HepG2 (cell line): ENCODE data around the gene ARL8A. TPM values are rescaled to one million over a fixed set of nuclear protein-coding genes. Genes with fewer than 3 reads are reported as not detected.

Experiments used
- ARID4A ChIP-seq: sonication (generic); formaldehyde crosslinking; IDR thresholded peaks from 2 replicates; pipeline ENCODE4 v1.5.0; 2020; ENCODE audit warnings: mild to moderate bottlenecking, missing genetic modification reagents, borderline replicate concordance
- DMAP1 ChIP-seq: IDR thresholded peaks from 2 replicates; pipeline ENCODE4 v1.6.1; 2016
- FOXP1 ChIP-seq, 2 experiments: fragments of 450-650 bp in 1 of 2; IDR thresholded peaks; 2 replicates each; pipeline ENCODE4 v1.6.1; 2017 to 2018; ENCODE audit warnings: antibody characterized with exemption in 1 of 2
- KLF6 ChIP-seq: IDR thresholded peaks from 2 replicates; pipeline ENCODE4 v1.8.0; 2016; ENCODE audit warnings: missing biosample characterization, missing genetic modification reagents
- MEIS1 ChIP-seq: sonication (generic); formaldehyde crosslinking; IDR thresholded peaks from 2 replicates; pipeline ENCODE4 v1.9.0; 2021; ENCODE audit warnings: mild to moderate bottlenecking, missing genetic modification reagents, moderate library complexity, borderline replicate concordance
- MEIS2 ChIP-seq: sonication (generic); formaldehyde crosslinking; IDR thresholded peaks from 2 replicates; pipeline ENCODE4 v1.9.0; 2021; ENCODE audit warnings: mild to moderate bottlenecking, missing genetic modification reagents
- NFKB2 ChIP-seq: sonication (generic); formaldehyde crosslinking; IDR thresholded peaks from 2 replicates; pipeline ENCODE4 v1.4.0; 2020; ENCODE audit warnings: missing genetic modification reagents, borderline replicate concordance
- PHF21A ChIP-seq: sonication (generic); formaldehyde crosslinking; IDR thresholded peaks from 2 replicates; pipeline ENCODE4 v1.5.0; 2020; ENCODE audit warnings: mild to moderate bottlenecking, missing genetic modification reagents
- RNF2 ChIP-seq: fragments of 450-650 bp; conservative IDR thresholded peaks from 2 replicates; pipeline ENCODE4 v1.6.1; 2016; ENCODE audit warnings: low read depth
- SRSF1 ChIP-seq: fragments of 200-400 bp; formaldehyde crosslinking; optimal IDR thresholded peaks from 2 replicates; pipeline ENCODE3; 2017; ENCODE audit warnings: mild to moderate bottlenecking, low read depth, low read length, moderate library complexity
- UBTF ChIP-seq: sonication (generic); formaldehyde crosslinking; IDR thresholded peaks from 2 replicates; pipeline ENCODE4 v1.4.0; 2020; ENCODE audit warnings: mild to moderate bottlenecking, missing genetic modification reagents
- ZBTB34 ChIP-seq: sonication (generic); formaldehyde crosslinking; IDR thresholded peaks from 2 replicates; pipeline ENCODE4 v1.8.0; 2022; ENCODE audit warnings: mild to moderate bottlenecking, missing genetic modification reagents
- ZEB1 ChIP-seq: IDR thresholded peaks from 2 replicates; pipeline ENCODE4 v1.6.1; 2012; ENCODE audit warnings: mild to moderate bottlenecking, low read depth, inconsistent platforms; ENCODE audit not compliant: insufficient replicate concordance
- ZNF275 ChIP-seq: sonication (generic); formaldehyde crosslinking; IDR thresholded peaks from 2 replicates; pipeline ENCODE4 v1.8.0; 2022; ENCODE audit warnings: missing genetic modification reagents, mild to moderate bottlenecking, inconsistent platforms, borderline replicate concordance
- ZNF574 ChIP-seq: sonication (generic); formaldehyde crosslinking; IDR thresholded peaks from 2 replicates; pipeline ENCODE4 v1.4.0; 2020; ENCODE audit warnings: missing genetic modification reagents
- ZNF607 ChIP-seq: sonication (generic); formaldehyde crosslinking; IDR thresholded peaks from 2 replicates; pipeline ENCODE4 v1.5.1; 2020; ENCODE audit warnings: missing genetic modification reagents, mild to moderate bottlenecking, borderline replicate concordance
- polyA plus RNA-seq, 8 experiments: library from polyadenylated mRNA; depleted of rRNA in 3 of 8; stranded (reverse) in 7 of 8; unstranded in 1 of 8; fragments of >200 nt; fragmentation: Illumina TruSeq in 4 of 8; extraction: Trizol in 4 of 8; gene quantifications; 2 replicates each; pipeline versions ENCODE4 v1.2.1 to v1.2.3, GENCODE V29; 2011 to 2016; ENCODE audit warnings: low read depth in 4 of 8, missing spikeins in 1 of 8, mixed read lengths in 1 of 8; ENCODE audit not compliant: insufficient read depth in 1 of 8
- total RNA-seq, 5 experiments: library from RNA; depleted of rRNA; stranded (reverse); fragments of >200 nt; fragmentation: Illumina TruSeq; extraction: Trizol; gene quantifications; 2 replicates each; pipeline ENCODE4 v1.2.3, GENCODE V29; 2016; ENCODE audit warnings: low read depth in 1 of 5

The ARL8A gene
- total and polyA plus RNA-seq, 2 of the 13 experiments (the other 11 are each of a cell fraction or from before 2014, with no cell fraction given) = 2.7 to 23.4 TPM

GRCh38 chr1:202189001-202189790 is 44.7 kb upstream of the ARL8A start (continued):
- TF ChIP-seq ZBTB34 (CRISPR knock-in tag) = 0 out of 2 replicates have a peak, but pooled peaks have one; percentile 23
- peak; percentile 49 for TF ChIP-seq ARID4A
- TF ChIP-seq ZNF607 (CRISPR knock-in tag) = no peak
- TF ChIP-seq SRSF1 = no peak
- TF ChIP-seq UBTF (CRISPR knock-in tag) = 0 out of 2 replicates have a peak, but pooled peaks have one; percentile 40
- TF ChIP-seq RNF2 = no peak
- no peak for TF ChIP-seq ZNF275 (CRISPR knock-in tag)
- TF ChIP-seq FOXP1 (IDR thresholded peaks at IDR 0.05) = no peak
- no peak for TF ChIP-seq FOXP1 (CRISPR knock-in tag; IDR thresholded peaks at IDR 0.05)
- peak; percentile 46; the same call in 1 of the 2 replicates for TF ChIP-seq ZNF574 (CRISPR knock-in tag)
- 0 out of 2 replicates have a peak, but pooled peaks have one; percentile 21 for TF ChIP-seq DMAP1 (CRISPR knock-in tag)
- no peak for TF ChIP-seq KLF6 (CRISPR knock-in tag)
- peak; percentile 24 for TF ChIP-seq ZEB1
- peak; percentile 46 for TF ChIP-seq PHF21A (CRISPR knock-in tag)
- TF ChIP-seq MEIS2 = peak; percentile 33; the same call in 1 of the 2 replicates
- 0 out of 2 replicates have a peak, but pooled peaks have one; percentile 46 for TF ChIP-seq NFKB2 (CRISPR knock-in tag)
- 0 out of 2 replicates have a peak, but pooled peaks have one; percentile 19 for TF ChIP-seq MEIS1
